GM06990 (cell line): ENCODE data around the gene DTNBP1.

ENCODE experiments used
- DNase-seq: peaks from one replicate; pipeline ENCODE4 v3.0.0-alpha.2; 2011; ENCODE audit not compliant: insufficient read length; ENCODE audit errors: extremely low read depth
- H3K27me3 ChIP-seq: replicated peaks from 2 replicates; pipeline ENCODE4 v1.6.0; 2011; ENCODE audit warnings: low read length; ENCODE audit not compliant: control insufficient read depth, insufficient read depth
- H3K36me3 ChIP-seq: 2 replicates; pipeline ENCODE4 v1.5.1; 2011; ENCODE audit warnings: low read length; ENCODE audit not compliant: control insufficient read depth, insufficient read depth
- H3K4me3 ChIP-seq: replicated peaks from 2 replicates; pipeline ENCODE4 v1.5.1; 2011; ENCODE audit warnings: low read depth, mild to moderate bottlenecking, control low read depth, low read length
- TF ChIP-seq, protein P1 (sequence below): IDR thresholded peaks from 2 replicates; pipeline ENCODE4 v1.5.1; 2011; ENCODE audit warnings: low read length, control low read depth, mild to moderate bottlenecking, inconsistent platforms; ENCODE audit not compliant: insufficient read depth, poor library complexity, severe bottlenecking

Gene DTNBP1

DNA sequence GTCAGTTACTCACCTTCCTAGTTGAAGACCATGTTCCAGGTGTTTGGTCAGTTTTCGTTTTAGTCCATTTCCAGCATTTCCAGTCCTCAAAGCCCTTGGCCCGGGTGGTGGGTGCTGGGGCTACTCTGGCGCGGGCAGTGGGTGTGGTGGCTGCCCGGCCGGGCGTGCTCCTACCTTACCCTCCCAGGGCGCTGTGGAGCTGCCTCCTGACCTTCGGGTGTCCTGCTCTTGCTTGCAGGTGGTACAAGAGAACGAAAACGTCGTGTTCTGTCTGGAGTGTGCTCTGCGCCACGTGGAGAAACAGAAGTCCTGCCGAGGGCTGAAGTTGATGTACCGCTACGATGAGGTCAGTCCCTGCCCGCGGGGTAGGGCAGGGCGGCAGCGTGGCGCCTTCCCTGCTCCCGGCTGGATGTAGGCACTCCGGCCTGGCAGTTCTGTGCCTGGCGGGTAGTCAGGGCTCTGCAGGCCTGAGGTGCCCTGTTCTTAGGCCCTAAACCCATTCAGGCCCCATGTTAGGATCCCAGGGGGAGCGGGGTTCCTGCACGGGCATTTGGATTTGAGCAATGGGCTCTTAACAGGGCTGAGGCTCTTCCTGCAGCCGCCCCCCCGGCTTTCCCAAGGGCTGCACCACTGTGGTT is 145.8 kb downstream of the DTNBP1 start:
- Histone ChIP-seq H3K27me3 (no peaks in the 10 kb centered on the region), H3K4me3 (no peak overlapping the region), H3K36me3 (peaks cover 25% of the 10 kb centered on the region)
- no peak for DNase-seq
- TF ChIP-seq, protein P1, sequence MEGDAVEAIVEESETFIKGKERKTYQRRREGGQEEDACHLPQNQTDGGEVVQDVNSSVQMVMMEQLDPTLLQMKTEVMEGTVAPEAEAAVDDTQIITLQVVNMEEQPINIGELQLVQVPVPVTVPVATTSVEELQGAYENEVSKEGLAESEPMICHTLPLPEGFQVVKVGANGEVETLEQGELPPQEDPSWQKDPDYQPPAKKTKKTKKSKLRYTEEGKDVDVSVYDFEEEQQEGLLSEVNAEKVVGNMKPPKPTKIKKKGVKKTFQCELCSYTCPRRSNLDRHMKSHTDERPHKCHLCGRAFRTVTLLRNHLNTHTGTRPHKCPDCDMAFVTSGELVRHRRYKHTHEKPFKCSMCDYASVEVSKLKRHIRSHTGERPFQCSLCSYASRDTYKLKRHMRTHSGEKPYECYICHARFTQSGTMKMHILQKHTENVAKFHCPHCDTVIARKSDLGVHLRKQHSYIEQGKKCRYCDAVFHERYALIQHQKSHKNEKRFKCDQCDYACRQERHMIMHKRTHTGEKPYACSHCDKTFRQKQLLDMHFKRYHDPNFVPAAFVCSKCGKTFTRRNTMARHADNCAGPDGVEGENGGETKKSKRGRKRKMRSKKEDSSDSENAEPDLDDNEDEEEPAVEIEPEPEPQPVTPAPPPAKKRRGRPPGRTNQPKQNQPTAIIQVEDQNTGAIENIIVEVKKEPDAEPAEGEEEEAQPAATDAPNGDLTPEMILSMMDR: no peak

DNA sequence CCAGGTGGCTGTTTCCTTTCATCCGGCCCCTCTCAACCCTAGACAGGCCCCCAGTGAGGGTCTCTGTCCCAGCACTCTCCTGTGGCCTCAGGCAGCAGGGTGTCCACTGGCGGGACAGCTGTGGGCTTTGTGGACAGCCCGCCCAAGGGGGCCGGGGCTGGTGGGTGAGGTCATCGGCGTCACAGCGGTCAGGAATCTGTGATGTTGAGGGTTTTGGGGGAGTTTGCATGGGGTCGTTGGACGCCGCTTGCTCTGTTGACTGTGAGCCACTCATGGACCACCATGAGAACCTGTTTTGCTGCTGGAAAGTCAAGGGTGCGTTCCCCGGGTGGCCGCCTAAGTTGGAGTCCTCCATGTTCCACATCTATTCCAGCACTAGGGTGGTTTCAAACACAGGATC is 146.4 kb downstream of the DTNBP1 start:
- H3K36me3 ChIP-seq: peaks cover 30% of the 10 kb centered on the region
- TF ChIP-seq, protein P1: no peak
- no peak for DNase-seq
- H3K27me3 ChIP-seq: no peaks in the 10 kb centered on the region
- no peak overlapping the region for H3K4me3 ChIP-seq

DNA sequence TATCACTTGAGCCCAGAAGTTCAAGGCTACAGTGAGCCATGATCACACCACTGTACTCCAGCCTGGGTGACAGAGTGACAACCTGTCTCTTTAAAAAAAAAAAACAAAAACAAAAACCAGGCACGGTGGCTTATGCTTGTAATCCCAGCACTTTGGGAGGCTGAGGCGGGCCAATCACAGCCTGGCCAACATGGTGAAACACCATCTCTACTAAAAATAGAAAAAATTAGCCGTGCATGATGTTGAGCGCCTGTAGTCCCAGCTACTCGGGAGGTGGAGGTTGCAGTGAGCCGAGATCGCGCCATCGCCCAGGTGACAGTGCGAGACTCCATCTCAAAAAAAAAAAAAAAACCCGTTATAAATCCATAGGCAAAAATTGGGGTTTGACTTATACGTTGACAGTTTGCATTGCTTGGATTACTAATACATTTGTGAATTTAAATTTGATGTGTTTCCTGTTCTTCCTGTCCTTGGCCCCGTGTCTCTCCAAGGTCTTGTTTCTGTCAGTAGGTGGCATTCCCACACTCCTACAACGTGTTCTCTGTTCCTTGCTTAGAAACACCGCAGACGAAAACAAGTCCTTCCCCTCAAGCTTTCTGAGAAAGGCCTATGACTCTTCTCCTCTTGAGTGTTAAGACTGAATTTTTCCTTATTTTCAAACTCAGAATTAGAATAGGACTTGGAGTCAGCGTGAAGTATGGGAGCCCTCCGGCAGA is 147.0 kb downstream of the DTNBP1 start:
- Histone ChIP-seq H3K36me3 (peaks cover 34% of the 10 kb centered on the region), H3K4me3 (no peak overlapping the region), H3K27me3 (no peaks in the 10 kb centered on the region)
- no peak for DNase-seq
- TF ChIP-seq, protein P1: no peak

DNA sequence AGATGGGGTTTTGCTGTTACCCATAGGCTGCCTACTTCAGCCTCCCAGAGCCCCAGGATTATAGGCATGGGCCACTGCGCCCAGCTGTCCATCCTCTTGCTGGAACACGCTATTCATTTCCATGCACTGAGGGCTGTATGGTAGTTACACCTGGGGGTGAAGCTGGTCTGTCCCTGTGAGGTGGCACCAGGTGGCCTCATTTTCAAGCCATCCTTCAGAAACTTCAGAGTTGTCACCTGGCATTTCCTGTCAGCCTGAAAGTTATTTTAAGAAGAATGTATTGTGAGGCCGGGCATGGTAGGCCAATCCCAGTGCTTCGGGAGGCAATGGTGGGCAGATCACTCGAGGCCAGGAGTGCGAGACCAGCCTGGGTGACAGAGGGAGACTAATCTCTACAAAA is 147.6 kb downstream of the DTNBP1 start:
- H3K36me3 ChIP-seq: peaks cover 36% of the 10 kb centered on the region
- H3K4me3 ChIP-seq: no peak overlapping the region
- TF ChIP-seq, protein P1: no peak
- no peak for DNase-seq
- no peaks in the 10 kb centered on the region for H3K27me3 ChIP-seq

DNA sequence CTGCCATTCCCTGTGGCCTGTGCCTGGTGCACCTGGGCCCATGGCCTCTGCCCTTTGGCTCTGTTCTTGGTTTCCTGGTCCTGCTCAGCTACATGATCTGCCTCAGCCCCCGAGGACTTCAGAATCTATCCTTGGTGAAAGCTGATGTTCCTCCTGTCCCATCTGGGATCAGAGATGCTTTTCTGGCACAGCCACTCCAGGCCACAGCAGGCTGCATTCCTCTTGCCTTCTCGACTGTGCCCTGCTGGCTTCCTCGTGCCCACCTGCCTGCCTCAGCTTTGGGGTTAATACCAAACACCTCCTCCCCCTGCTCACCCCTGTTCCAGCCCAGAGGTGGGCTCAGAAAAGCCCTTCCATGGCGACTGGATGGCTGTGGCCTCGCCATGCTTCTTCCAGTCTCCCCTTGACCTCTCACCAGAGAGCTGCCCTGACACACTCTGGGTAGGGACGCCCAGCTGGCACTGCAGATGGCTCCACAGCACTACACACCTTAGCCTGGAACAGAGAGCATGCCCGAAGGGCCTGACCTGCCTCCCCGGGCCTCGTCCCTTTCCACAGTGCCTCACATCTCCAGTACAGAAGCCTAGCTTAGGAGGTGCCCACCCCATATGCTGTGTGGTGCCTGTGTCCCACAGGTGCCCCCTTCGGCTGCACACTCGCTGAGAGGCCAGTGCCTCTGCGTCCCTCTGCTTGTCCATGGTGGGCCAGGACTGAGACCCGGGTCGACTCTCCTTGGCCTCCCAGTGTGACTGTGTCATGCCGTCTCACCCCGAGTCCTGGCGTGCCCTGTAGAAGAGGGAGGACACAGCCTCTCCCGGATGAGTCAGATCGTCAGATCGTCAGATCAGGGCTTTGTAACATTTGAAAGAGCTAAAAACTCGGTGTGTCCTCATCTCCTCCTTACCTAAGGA is 148.8 kb downstream of the DTNBP1 start:
- TF ChIP-seq, protein P1: no peak
- no peak for DNase-seq
- H3K36me3 ChIP-seq: peaks cover 40% of the 10 kb centered on the region
- H3K27me3 ChIP-seq: no peaks in the 10 kb centered on the region
- no peak overlapping the region for H3K4me3 ChIP-seq
